WTC11 (cell line): ENCODE measurements around the gene FMNL1. TPM values are rescaled to one million over a fixed set of nuclear protein-coding genes. Genes with fewer than 3 reads are reported as not detected.
A peak's percentile ranks its signal among the peaks of the same experiment; 100 is the strongest.

Experiments used
- ATAC-seq: fragments of 200-7000 bp; cut with Tn5 transposase; 2 replicates; pipeline ENCODE4 v1.10.0; 2021; ENCODE audit warnings: mild to moderate bottlenecking, moderate library complexity
- CTCF ChIA-PET: fragments of 300-600 bp; sonication (Branson Sonifier 250); formaldehyde crosslinking; loops from one replicate; lab custom pipeline; 2021; ENCODE audit warnings: antibody characterized with exemption; lab: Charles Lee
- POLR2A ChIA-PET: fragments of 350-600 bp; sonication (Branson Sonifier 250); formaldehyde crosslinking; loops from one replicate; lab custom pipeline; 2021; ENCODE audit warnings: antibody characterized with exemption; lab: Charles Lee
- DNase-seq: peaks from one replicate; pipeline ENCODE4 v3.0.0; 2021; ENCODE audit warnings: low spot score
- H3K27ac Mint-ChIP-seq: 2 replicates; pipeline ENCODE4 v1.8.0; 2021; ENCODE audit warnings: mixed read lengths
- H3K27me3 Mint-ChIP-seq: 2 replicates; pipeline ENCODE4 v1.8.0; 2021; ENCODE audit warnings: low read depth, mild to moderate bottlenecking, moderate library complexity, mixed read lengths
- H3K36me3 Mint-ChIP-seq: 2 replicates; pipeline ENCODE4 v1.8.0; 2021; ENCODE audit warnings: mixed read lengths
- H3K4me1 Mint-ChIP-seq: 2 replicates; pipeline ENCODE4 v1.8.0; 2022; ENCODE audit warnings: mixed read lengths
- H3K4me3 Mint-ChIP-seq: 2 replicates; pipeline ENCODE4 v1.8.0; 2021; ENCODE audit warnings: mild to moderate bottlenecking, moderate library complexity, mixed read lengths
- H3K9me3 Mint-ChIP-seq: 2 replicates; pipeline ENCODE4 v1.8.0; 2021; ENCODE audit warnings: mixed read lengths
- ATF1 ChIP-seq: sonication (generic); formaldehyde crosslinking; IDR thresholded peaks from 2 replicates; pipeline ENCODE4 v1.8.1; 2023; ENCODE audit warnings: mild to moderate bottlenecking, moderate library complexity, missing genetic modification reagents
- ATF2 ChIP-seq: sonication (generic); formaldehyde crosslinking; IDR thresholded peaks from 2 replicates; pipeline ENCODE4 v1.8.1; 2022; ENCODE audit warnings: low read depth, missing genetic modification reagents, borderline replicate concordance
- ATF6 ChIP-seq: sonication (generic); formaldehyde crosslinking; IDR thresholded peaks from 2 replicates; pipeline ENCODE4 v1.8.1; 2023; ENCODE audit warnings: mild to moderate bottlenecking, missing genetic modification reagents
- CTCF ChIP-seq: fragments of 200-600 bp; IDR thresholded peaks from 2 replicates; pipeline ENCODE4 v1.8.0; 2022; ENCODE audit warnings: antibody characterized with exemption
- ERG ChIP-seq: fragments of 250-450 bp; sonication (Bioruptor Pico); IDR thresholded peaks from 2 replicates; pipeline ENCODE4 v1.8.0; 2021; ENCODE audit warnings: mild to moderate bottlenecking
- ESRRA ChIP-seq: sonication (generic); formaldehyde crosslinking; IDR thresholded peaks from 2 replicates; pipeline ENCODE4 v1.8.1; 2022; ENCODE audit warnings: mild to moderate bottlenecking, missing genetic modification reagents, borderline replicate concordance
- FOXP1 ChIP-seq: sonication (generic); formaldehyde crosslinking; IDR thresholded peaks from 2 replicates; pipeline ENCODE4 v1.8.0; 2022; ENCODE audit warnings: missing genetic modification reagents, mild to moderate bottlenecking, moderate library complexity, borderline replicate concordance
- OVOL2 ChIP-seq: fragments of 250-450 bp; sonication (Bioruptor Pico); IDR thresholded peaks from 2 replicates; pipeline ENCODE4 v1.9.0; 2021; ENCODE audit warnings: mild to moderate bottlenecking, borderline replicate concordance
- PREB ChIP-seq: sonication (generic); formaldehyde crosslinking; IDR thresholded peaks from 2 replicates; pipeline ENCODE4 v1.8.1; 2022; ENCODE audit warnings: mild to moderate bottlenecking, missing genetic modification reagents, moderate library complexity, borderline replicate concordance
- PRRX2 ChIP-seq: fragments of 250-450 bp; sonication (Bioruptor Pico); IDR thresholded peaks from 2 replicates; pipeline ENCODE4 v1.8.0; 2021; ENCODE audit warnings: mild to moderate bottlenecking
- RORB ChIP-seq: fragments of 250-450 bp; sonication (Bioruptor Pico); IDR thresholded peaks from 2 replicates; pipeline ENCODE4 v1.9.0; 2021; ENCODE audit warnings: mild to moderate bottlenecking
- SMAD3 ChIP-seq: sonication (generic); formaldehyde crosslinking; IDR thresholded peaks from 2 replicates; pipeline ENCODE4 v1.8.0; 2022; ENCODE audit warnings: missing genetic modification reagents, mild to moderate bottlenecking, borderline replicate concordance
- SOX15 ChIP-seq: fragments of 250-450 bp; sonication (Bioruptor Pico); IDR thresholded peaks from 2 replicates; pipeline ENCODE4 v1.9.0; 2021; ENCODE audit warnings: mild to moderate bottlenecking
- USF2 ChIP-seq: sonication (generic); formaldehyde crosslinking; IDR thresholded peaks from 2 replicates; pipeline ENCODE4 v1.8.1; 2023; ENCODE audit warnings: mild to moderate bottlenecking, missing genetic modification reagents, moderate library complexity
- ZNF532 ChIP-seq: fragments of 250-450 bp; sonication (Bioruptor Pico); IDR thresholded peaks from 2 replicates; pipeline ENCODE4 v1.9.0; 2021; ENCODE audit warnings: mild to moderate bottlenecking, borderline replicate concordance
- total RNA-seq: library from RNA; stranded (reverse); gene quantifications from 3 replicates; pipeline ENCODE4 v1.2.3, GENCODE V29; 2021

Gene FMNL1
- total RNA-seq, 1 experiment from 2014 or later: 5.3 TPM

- Mint-ChIP-seq H3K4me1 (peaks cover 8% of the 10 kb centered on the region), H3K4me3 (no peak overlapping the region), H3K27ac (no peak overlapping the region), H3K36me3 (peaks cover 11% of the 10 kb centered on the region; the same call in 1 of the 2 replicates), H3K27me3 (no peaks in the 10 kb centered on the region), H3K9me3 (no peaks in the 10 kb centered on the region)
- ATAC-seq (peak; percentile 94), DNase-seq (peak; percentile 81)
- POLR2A ChIA-PET: interaction anchor here (0.6 kb wide), 1 partner anchor 68 kb away, joined by 3 read pairs; no protein-coding TSS in a partner anchor
- TF ChIP-seq ATF1 (CRISPR knock-in tag) (no peak), CTCF (peak; percentile 79)
- CTCF ChIA-PET: interaction anchor here (0.6 to 4.8 kb wide), 35 partner anchors 8 to 369 kb away, joined by 3 to 32 read pairs (median 5); partner anchors contain the start of genes MAP3K14 and SPATA32
Observed at GRCh38 chr17:45270828-45271418, 49.2 kb downstream of the FMNL1 start.

- POLR2A ChIA-PET: no interaction called here
- no peaks in the 10 kb centered on the region for H3K9me3 Mint-ChIP-seq
- peaks cover 11% of the 10 kb centered on the region; the same call in 1 of the 2 replicates for H3K36me3 Mint-ChIP-seq
- H3K27ac Mint-ChIP-seq: no peak overlapping the region
- no peaks in the 10 kb centered on the region for H3K27me3 Mint-ChIP-seq
- H3K4me1 Mint-ChIP-seq: peaks cover 8% of the 10 kb centered on the region
- ATAC-seq (no peak), DNase-seq (no peak)
- CTCF ChIA-PET: interaction anchor here (0.6 to 4.8 kb wide), 28 partner anchors 8 to 136 kb away, joined by 3 to 32 read pairs (median 6); partner anchors contain the start of genes ACBD4, MAP3K14 and SPATA32
- TF ChIP-seq ERG (CRISPR knock-in tag) (no peak), USF2 (CRISPR knock-in tag) (no peak), FOXP1 (CRISPR knock-in tag) (no peak), PRRX2 (no peak), SOX15 (CRISPR knock-in tag) (no peak), ZNF532 (CRISPR knock-in tag) (no peak), ATF2 (no peak), ESRRA (no peak), OVOL2 (no peak), RORB (CRISPR knock-in tag) (no peak), ATF6 (CRISPR knock-in tag) (no peak), SMAD3 (CRISPR knock-in tag) (no peak), PREB (CRISPR knock-in tag) (no peak)
- no peak overlapping the region for H3K4me3 Mint-ChIP-seq
Observed at GRCh38 chr17:45271603-45272002, 49.9 kb downstream of the FMNL1 start.
